GM12891 (cell line): ENCODE results near the gene MSRB3.

Experiments used
- PAX5 ChIP-seq: IDR thresholded peaks from 2 replicates; pipeline ENCODE4 v1.6.1; 2011; ENCODE audit warnings: low read length, moderate library complexity, mild to moderate bottlenecking; ENCODE audit not compliant: insufficient read depth, severe bottlenecking
- POLR2A ChIP-seq: IDR thresholded peaks from 2 replicates; pipeline ENCODE4 v1.6.1; 2011; ENCODE audit warnings: low read depth, low read length, control low read depth
- POLR2AphosphoS5 ChIP-seq: IDR thresholded peaks from 2 replicates; pipeline ENCODE4 v1.6.1; 2011; ENCODE audit warnings: low read depth, low read length, control low read depth
- POU2F2 ChIP-seq: IDR thresholded peaks from 2 replicates; pipeline ENCODE4 v1.6.1; 2011; ENCODE audit warnings: low read depth, mild to moderate bottlenecking, control low read depth, low read length, moderate library complexity
- SPI1 ChIP-seq: IDR thresholded peaks from 2 replicates; pipeline ENCODE4 v1.6.1; 2011; ENCODE audit warnings: low read depth, low read length, control low read depth
- TAF1 ChIP-seq: IDR thresholded peaks from 2 replicates; pipeline ENCODE4 v1.6.1; 2011; ENCODE audit warnings: low read depth, low read length, control low read depth

- TF ChIP-seq POLR2A (no peak), PAX5 (no peak), POLR2AphosphoS5 (no peak), TAF1 (no peak), SPI1 (no peak), POU2F2 (no peak)
These were observed 136.0 kb downstream of the MSRB3 start for GRCh38 chr12:65414526-65414925.
